Fibroblast of pulmonary artery (primary cell): ENCODE data around the gene ODC1.

Source experiments
- DNase-seq: peaks from one replicate; pipeline ENCODE4 v3.0.0-alpha.2; 2010; ENCODE audit warnings: low read depth
- H3K4me3 ChIP-seq: replicated peaks from 2 replicates; pipeline ENCODE4 v1.5.1; 2011; ENCODE audit warnings: low read depth, mild to moderate bottlenecking, control low read depth, low read length, moderate library complexity
- TF ChIP-seq, protein P1 (sequence below): IDR thresholded peaks from 2 replicates; pipeline ENCODE4 v1.5.1; 2011; ENCODE audit warnings: mild to moderate bottlenecking, control low read depth, low read length, inconsistent platforms; ENCODE audit errors: missing control alignments

The ODC1 gene

DNA sequence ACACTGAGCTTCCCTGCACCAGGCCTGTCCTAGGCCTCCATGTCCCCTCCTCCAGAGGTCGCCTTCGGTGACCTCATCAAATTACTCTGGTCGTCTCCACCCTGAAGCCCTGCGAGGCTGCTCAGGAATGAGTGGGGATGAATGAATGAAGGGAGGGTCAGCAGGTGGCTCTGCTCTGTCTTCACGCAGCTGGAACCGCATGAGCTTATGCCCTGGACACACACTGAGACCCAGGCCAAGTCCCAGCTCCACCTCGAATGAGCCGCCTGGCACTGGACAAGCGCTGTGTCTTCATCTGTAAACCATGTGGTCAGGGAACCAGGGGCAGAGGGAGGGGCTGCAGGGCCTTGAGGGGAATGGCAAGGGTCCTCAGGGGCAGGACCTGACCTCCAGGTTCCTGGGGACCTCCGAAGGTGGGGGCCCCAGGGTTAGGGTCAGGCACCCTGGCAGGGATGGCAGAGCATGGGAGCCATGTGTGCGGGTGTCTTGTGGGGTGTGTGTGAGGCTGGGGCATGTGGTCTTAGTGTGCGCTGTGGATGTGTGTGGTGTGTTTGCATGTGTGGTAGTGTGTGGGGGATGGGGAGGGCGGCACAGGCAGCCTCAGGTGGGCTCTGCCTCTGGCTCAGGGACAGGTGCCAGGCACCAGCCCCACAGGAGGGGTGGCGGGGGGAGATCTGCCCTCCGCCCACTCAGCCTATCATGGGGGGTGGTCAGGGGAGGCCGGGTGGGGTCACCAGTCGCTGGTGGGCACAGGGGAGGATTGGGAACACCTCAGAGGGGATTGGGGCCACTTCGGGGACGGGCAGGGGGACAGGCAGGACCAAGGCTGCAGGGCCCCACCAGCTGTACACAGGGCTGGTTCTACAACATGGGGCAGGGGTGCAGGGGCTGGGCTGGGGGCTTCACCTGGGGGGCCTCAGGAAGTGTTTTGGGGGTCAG is 13.9 kb downstream of the ODC1 start:
- H3K4me3 ChIP-seq: no peak overlapping the region
- TF ChIP-seq, protein P1, sequence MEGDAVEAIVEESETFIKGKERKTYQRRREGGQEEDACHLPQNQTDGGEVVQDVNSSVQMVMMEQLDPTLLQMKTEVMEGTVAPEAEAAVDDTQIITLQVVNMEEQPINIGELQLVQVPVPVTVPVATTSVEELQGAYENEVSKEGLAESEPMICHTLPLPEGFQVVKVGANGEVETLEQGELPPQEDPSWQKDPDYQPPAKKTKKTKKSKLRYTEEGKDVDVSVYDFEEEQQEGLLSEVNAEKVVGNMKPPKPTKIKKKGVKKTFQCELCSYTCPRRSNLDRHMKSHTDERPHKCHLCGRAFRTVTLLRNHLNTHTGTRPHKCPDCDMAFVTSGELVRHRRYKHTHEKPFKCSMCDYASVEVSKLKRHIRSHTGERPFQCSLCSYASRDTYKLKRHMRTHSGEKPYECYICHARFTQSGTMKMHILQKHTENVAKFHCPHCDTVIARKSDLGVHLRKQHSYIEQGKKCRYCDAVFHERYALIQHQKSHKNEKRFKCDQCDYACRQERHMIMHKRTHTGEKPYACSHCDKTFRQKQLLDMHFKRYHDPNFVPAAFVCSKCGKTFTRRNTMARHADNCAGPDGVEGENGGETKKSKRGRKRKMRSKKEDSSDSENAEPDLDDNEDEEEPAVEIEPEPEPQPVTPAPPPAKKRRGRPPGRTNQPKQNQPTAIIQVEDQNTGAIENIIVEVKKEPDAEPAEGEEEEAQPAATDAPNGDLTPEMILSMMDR: no peak
- DNase-seq: no peak

DNA sequence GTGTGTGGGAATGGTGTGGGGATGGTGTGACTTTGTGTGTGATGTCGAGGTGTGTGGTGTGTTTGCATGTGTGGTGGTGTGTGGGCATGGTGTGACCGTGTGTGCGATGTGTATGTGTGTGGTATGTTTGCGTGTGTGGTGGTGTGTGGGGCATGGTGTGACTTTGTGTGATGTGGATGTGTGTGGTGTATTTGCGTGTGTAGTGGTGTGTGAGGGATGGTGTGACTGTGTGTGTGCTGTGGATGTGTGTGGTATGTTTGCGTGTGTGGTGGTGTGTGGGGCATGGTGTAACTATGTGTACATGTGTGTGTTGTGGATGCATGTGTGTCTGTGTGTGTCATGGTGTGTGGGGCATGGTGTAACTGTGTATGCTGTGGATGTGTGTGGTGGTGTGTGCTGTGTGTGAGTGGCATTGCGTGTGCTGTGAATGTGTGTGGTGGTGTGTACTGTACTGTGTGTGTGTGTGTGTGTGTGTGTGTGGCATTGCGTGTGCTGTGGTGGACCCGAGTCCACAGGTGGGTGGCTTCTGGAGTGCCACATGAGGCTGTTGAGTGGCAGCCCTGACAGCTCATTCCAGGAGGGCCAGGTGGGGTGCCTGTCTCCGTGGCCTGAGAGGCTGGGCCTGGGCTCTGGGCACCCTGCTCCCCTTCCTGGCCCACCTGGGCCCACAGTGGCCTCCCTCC is 14.7 kb downstream of the ODC1 start:
- TF ChIP-seq, protein P1: no peak
- DNase-seq: no peak
- H3K4me3 ChIP-seq: no peak overlapping the region

DNA sequence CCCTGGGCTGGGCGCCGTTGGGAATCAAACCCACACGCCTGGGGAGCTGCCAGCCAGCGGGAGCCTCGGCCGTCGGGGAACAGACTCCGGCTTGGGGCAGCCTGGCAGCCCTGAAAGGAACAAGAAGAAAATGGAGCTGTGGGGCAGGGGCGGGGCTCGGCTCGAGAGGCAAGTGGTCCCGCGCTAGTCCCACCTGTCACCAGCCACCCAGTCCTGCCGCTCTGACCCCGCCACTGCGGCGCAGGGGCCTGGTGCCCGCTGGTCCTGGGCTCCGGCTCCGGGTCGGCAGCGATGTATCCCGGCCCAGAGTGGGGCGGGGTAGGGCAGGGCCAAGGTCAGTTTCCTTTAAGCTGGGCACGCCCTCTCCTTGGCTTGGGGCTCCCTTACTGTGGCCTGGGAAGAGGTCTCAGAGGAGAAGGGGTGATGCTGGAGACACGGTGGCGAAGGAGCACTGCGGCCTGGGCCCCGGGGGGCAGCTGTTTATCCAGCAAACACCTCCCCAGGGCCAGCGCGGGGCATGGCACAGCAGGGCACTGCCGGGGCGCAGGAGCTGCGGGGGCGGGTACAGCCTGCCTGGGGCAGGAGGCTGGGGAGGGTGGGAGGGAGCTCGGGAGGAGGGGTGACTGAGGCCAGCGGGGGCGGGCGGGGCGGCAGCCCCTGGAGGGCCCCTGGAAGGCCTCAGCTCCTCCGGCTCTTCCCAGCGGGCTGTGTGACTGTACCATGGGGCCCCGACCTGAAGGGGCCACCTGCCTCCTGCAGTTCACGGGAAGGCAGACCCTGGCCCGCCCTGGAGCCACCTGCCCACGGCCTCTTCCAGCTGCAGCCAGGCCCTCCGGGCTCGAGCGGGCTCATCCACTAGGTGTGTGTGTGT is 15.6 kb downstream of the ODC1 start:
- peak overlapping the region; percentile 39 for H3K4me3 ChIP-seq
- TF ChIP-seq, protein P1: no peak
- no peak for DNase-seq

DNA sequence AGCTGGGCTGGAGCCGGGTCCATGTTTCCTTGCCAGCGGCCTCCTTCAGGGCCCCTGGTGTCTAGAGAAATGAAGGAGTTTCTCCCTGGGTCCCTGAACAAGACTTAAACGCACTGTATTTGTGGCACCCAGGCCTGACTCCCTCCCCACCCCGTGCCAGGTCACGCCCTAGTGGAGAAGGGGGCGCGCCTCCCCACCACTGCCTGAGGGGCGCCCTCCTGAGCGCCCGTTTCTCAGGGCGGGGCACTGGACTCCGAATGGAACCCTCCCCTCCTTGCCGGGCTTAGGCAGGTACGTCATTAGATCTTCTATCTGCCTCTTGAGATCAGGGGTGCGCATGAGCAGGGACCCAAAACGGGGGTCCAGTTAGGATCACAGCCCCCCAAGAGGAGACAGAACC is 16.3 kb downstream of the ODC1 start:
- H3K4me3 ChIP-seq: no peak overlapping the region
- no peak for DNase-seq
- TF ChIP-seq, protein P1: no peak

GRCh38 chr2:10430886-10431622 is 17.1 kb downstream of the ODC1 start:
- no peak for DNase-seq
- TF ChIP-seq, protein P1: no peak
- no peak overlapping the region for H3K4me3 ChIP-seq

DNA sequence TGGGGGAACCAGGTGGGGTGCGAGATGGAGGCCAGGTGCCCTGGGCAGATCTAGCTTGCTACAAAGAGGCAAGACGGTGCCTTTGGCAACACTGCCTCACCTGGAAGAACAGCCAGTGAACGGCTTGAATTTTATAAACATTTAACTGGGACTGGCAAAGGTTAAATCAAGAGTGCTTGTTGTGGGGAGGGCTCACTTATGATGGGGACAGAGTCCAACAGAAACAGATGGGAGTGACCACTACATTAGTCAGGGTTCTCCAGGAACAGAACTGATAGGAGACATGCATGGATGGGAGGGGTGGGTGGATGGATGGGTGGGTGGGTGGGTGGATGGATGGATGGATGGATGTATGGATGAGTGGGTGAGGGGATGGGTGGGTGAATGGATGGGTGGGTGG is 19.2 kb downstream of the ODC1 start:
- H3K4me3 ChIP-seq: no peak overlapping the region
- DNase-seq: no peak
- TF ChIP-seq, protein P1: no peak
